HG03575 (cell line): ENCODE results near the gene IFT43.

Experiments
- ATAC-seq: cut with Tn5 transposase; IDR thresholded peaks from one replicate; pipeline ENCODE4 v1.9.1; 2021; ENCODE audit not compliant: unreplicated experiment, insufficient number of reproducible peaks, low FRiP score; ENCODE audit errors: extremely low read depth

IFT43 gene

GRCh38 chr14:75979071-75979571 lies 6.4 kb upstream of the IFT43 start:
- no peak for ATAC-seq

DNA sequence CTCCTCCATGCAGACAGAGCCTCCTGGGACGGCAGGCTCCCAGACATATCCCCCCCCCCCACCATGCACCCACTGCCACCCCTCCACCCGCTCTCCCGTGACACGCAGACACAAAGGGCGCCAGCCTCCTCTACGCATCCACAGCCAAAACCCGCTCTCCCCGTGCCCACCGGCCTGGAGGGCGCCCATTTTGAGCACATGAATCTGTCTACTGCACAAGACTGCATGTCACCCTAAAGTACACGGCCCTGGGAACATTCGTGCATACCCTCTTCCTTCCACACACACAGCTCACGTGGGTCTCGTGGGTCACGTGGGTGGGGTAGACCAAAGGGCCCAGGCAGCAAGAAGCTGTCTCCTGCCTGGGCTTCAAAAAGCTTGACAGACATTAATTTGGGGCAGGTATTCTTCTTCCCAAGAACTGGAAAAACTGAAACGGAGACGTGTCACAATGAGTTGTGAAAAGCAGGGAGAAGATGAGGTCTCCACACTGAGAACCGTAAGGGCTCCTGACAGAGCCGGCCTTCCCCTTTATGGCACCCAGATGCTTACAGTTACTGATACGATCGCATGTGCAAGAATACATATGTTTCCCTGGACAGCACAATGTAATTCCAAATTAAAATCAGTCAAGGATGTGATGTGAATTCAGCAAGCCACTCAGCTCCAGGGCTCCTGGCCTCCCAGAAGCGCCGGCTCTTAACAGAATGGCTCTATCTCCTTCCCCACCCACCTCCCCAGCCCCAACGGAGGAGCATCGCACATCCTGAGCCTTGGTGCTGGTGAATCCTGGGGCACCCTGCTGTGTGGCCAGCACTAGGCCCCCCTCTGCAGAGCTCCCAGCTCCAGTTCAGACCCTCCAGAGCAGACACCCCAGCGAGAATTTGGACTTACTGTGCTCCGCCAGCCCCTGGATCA lies 5.7 kb upstream of the IFT43 start:
- no peak for ATAC-seq

DNA sequence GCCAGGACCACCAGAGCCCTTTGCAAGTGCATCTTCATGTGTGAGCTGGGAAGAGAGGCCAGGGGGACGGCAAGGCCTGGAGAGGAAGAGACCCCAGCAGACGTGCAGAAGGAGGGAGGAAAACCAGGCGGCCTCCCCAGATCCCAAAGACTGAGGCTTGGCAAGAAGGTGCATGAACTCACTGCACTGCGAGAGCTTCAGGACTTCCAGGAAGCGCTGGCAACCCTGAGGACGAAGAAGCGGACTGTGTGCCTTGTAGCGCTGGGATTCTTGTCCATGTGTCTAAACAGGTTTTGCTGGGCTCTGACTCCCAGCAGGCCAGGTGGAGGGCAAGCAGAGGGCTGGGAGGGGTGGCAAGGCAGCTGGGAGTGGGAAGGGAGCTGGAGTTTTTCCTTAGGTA lies 4.7 kb upstream of the IFT43 start:
- ATAC-seq = no peak

- ATAC-seq = no peak
Observed at GRCh38 chr14:75981426-75982265, 3.9 kb upstream of the IFT43 start, which contains the start of gene TGFB3. TSS of gene TGFB3 (minus strand) at chr14:75981995. CDS start at chr14:75980893, 1,102 bp downstream.

DNA sequence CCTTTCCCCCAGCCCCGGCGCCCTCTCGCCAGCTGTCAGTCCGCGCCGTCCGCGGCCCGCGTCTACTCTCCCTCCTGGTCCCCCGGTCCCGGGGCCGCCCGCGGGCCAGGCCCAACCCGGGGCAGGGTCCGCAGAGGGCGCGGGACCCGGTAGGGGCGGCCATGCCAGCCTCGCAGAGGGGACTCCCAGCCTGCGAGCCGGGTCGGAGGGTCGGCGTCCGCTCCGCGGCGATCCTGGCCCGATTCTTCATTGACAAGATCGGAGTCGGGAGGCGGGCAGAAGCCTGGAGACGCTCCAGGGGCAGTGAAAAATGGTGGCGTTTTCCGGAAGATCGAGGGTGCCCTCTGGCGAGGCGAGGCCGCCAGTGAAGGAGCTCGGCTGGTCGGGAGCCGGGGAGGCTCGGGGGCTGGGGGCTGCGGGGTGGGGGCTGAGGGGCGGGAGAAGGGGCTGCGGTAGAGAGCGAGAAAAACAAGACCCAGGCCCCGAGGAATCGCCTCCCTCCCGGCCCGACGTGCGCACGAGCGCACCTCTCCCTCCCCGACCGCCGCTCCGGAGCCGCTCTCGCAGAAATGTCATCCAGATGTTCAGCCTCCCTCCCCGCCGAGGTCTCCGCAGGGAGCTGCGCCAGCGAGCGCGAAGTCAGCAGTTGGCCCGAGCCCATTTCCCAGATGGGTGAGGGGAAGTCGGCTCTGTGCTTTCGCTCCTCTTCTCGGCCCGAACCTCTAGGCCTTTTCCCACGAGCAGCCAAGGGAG lies 3.1 kb upstream of the IFT43 start:
- ATAC-seq = no peak

- ATAC-seq = no peak
Observed at GRCh38 chr14:75983019-75983358, 2.6 kb upstream of the IFT43 start.

DNA sequence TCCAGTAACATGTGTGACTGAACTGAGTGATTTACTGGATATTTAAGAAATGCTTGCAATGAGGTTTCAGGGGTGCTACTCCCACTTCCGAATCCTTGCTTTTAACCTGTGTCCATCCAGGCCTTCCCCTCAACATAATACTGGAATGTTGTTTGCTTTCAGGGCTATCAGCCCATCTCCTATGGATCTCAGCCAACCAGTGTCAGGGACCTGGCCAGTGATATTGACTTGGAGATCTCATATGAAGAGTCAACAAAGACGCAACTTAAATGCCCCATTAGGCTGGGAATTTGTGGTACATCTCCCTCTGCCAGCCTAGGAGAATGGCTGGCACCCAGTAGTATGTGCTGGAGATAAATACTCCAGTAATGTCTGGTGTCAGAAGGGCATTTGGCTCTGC lies 889 bp upstream of the IFT43 start:
- ATAC-seq = no peak

GRCh38 chr14:75986439-75986765 lies 839 bp downstream of the IFT43 start:
- no peak for ATAC-seq

GRCh38 chr14:75987201-75987970 lies 1.8 kb downstream of the IFT43 start:
- ATAC-seq = no peak

GRCh38 chr14:75989134-75989533 lies 3.6 kb downstream of the IFT43 start:
- ATAC-seq = no peak

DNA sequence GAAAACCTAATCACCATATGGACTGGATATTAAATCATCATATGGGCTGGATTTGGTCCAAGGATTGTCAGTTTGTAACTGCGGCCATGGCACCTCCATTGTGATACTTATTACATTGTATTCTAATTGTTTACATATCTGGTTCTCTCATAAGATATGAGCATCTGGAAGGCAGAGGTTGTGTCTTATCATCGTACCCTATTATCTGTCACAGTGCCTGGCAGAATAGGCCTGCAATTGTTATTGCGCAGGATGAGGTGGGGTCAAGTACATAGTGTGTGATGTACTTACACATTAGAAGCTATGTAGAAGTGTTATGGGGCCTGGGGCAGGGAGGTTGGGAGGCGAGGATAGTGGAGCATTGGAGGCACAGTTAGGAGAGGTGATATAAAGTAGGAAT lies 4.7 kb downstream of the IFT43 start:
- no peak for ATAC-seq

GRCh38 chr14:75991753-75992152 lies 6.2 kb downstream of the IFT43 start:
- no peak for ATAC-seq

DNA sequence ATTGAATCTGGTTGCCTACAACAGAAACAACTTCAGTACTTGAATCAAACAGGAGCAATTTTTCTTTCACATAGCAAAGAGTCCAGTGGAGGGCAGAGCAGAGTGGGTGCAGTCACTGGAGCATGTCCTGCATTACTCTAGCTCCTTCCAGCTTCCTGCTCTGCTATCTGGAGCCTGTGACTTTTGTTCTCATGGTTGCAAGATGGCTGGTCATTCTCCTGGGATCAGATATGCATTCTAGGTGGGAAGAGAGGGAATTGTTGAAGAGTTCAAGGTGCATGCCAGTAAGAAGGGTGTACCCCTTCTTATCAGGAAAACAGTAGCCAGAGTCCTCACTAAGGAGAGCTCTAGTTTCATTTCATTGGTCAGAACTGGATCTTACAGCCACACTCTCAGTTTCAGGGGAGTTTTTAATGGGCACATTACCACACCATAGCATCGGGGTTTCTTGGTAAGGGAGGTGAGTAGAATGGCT lies 8.0 kb downstream of the IFT43 start:
- ATAC-seq = no peak

- no peak for ATAC-seq
Observed at GRCh38 chr14:75995372-75996041, 9.9 kb downstream of the IFT43 start.

- no peak for ATAC-seq
Observed at GRCh38 chr14:75996488-75996887, 10.9 kb downstream of the IFT43 start.

DNA sequence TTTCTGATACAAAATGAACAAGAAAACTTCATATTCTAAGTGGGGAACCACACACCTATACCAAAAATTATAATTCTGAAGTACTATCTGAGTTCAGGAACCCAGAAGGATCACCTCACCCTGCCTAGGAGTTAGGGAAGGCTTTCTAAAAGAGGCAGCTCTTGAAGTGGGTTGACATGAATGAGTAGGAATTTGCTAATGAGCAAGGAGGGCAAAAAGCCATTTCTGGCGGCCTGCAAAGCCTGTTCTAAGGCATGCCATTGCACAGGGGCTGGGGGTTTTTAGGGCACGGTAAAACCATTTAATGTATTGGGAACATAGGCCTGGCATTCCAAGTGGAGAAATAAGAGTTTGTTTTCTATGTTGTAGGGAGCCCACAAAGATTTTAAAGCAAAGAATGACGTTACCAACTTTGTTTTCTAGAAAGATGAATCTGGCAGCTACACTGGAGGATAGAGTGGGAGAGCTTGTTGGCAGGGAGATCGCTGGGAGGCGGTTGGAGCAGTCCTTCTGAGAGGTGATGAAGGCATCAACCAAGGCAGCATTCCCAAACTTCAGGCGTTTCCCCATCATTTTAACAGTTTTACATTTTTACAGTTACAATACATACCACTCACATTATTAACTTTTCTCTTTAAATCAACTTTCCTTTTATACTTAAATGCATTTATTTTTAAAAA lies 14.1 kb downstream of the IFT43 start:
- ATAC-seq = no peak

GRCh38 chr14:76002383-76002782 lies 16.8 kb downstream of the IFT43 start:
- no peak for ATAC-seq

- ATAC-seq = no peak
Observed at GRCh38 chr14:76006253-76006652, 20.7 kb downstream of the IFT43 start.
